ENCODE data around the gene MMEL1.
"Not testable (repeated sequence)": the region's sequence is repeated elsewhere in the genome, so short reads cannot be mapped to it uniquely, and the experiment has no call there.

The MMEL1 gene, protein sequence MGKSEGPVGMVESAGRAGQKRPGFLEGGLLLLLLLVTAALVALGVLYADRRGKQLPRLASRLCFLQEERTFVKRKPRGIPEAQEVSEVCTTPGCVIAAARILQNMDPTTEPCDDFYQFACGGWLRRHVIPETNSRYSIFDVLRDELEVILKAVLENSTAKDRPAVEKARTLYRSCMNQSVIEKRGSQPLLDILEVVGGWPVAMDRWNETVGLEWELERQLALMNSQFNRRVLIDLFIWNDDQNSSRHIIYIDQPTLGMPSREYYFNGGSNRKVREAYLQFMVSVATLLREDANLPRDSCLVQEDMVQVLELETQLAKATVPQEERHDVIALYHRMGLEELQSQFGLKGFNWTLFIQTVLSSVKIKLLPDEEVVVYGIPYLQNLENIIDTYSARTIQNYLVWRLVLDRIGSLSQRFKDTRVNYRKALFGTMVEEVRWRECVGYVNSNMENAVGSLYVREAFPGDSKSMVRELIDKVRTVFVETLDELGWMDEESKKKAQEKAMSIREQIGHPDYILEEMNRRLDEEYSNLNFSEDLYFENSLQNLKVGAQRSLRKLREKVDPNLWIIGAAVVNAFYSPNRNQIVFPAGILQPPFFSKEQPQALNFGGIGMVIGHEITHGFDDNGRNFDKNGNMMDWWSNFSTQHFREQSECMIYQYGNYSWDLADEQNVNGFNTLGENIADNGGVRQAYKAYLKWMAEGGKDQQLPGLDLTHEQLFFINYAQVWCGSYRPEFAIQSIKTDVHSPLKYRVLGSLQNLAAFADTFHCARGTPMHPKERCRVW

DNA sequence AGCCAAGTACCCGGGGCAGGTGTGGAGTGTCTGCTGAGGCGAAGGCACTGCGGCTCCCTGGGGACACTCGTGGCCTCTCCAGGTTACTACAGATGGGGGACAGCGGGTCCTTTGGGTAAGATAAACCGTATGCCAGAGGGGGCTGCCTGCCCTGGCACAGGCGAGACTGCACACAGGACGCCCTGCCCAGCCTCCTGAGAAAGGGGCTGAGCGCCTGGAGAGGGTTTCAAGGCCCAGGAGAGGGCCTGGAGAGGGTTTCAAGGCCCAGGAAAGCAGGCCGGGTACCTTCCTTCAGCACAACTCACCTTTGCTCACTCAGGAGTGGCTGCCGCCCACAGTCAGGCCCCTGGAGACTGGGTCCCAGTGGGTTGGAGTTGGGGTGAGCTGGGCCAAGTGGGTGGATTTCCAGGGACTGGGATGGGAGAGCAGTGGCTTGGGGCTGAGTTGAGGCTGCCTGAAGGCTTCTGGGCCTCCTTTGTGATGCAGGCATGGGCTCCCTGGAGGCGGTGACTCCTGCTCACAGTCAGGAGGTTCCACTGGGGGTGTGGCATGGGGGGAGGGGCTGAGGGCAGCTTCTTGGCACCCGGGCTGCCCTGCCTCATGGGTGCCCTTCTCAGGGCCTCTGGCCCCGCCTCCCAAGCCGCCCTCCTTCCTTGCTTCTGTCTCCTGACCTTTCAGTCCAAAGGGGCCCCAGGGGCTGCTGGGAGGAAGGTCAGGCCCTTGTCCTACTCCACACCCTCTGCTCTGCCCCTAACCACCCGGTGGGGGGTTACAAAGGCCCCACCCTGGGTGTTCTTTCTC is at the start of gene MMEL1:
Gene MMEL1 (minus strand): TSS at position 456 of the 801 bp plus-strand sequence. CDS start 3,532 bp downstream, outside the sequence.
- H3K36me3 ChIP-seq = no peaks in the 10 kb centered on the region
- peaks cover 13% of the 10 kb centered on the region for H3K9me3 ChIP-seq
- TF ChIP-seq, protein P1, sequence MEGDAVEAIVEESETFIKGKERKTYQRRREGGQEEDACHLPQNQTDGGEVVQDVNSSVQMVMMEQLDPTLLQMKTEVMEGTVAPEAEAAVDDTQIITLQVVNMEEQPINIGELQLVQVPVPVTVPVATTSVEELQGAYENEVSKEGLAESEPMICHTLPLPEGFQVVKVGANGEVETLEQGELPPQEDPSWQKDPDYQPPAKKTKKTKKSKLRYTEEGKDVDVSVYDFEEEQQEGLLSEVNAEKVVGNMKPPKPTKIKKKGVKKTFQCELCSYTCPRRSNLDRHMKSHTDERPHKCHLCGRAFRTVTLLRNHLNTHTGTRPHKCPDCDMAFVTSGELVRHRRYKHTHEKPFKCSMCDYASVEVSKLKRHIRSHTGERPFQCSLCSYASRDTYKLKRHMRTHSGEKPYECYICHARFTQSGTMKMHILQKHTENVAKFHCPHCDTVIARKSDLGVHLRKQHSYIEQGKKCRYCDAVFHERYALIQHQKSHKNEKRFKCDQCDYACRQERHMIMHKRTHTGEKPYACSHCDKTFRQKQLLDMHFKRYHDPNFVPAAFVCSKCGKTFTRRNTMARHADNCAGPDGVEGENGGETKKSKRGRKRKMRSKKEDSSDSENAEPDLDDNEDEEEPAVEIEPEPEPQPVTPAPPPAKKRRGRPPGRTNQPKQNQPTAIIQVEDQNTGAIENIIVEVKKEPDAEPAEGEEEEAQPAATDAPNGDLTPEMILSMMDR (IDR thresholded peaks at IDR 0.05) = no peak
- no peak within 1 kb of the TSS for H3K4me3 ChIP-seq (ENCODE audit: low read depth in 1 of 2, low read length in 1 of 2)
- no peak within 1 kb of the TSS for H3K27ac ChIP-seq
- no peaks in the 10 kb centered on the region for H3K4me1 ChIP-seq (ENCODE audit: control insufficient read depth in 1 of 2, insufficient read depth in 1 of 2, low read depth in 1 of 2, low read length in 1 of 2)
- peaks cover 49% of the 10 kb centered on the region for H3K27me3 ChIP-seq

DNA sequence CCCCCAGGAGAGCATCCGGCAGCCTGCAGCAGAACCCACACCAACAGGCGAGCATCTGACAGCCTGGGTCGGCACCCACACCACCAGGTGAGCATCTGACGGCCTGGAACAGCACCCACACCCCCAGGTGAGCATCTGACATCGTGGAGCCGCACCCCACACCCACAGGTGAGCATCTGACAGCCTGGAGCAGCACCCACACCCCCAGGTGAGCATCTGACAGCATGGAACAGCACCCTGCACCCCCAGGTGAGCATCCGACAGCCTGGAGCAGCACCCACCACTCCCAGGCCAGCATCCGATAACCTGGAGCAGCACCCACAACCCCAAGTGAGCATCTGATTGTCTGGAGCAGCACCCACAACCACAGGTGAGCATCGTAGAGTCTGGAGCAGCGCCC is 43.9 kb upstream of the MMEL1 start:
- H3K27me3 ChIP-seq; H3K27ac ChIP-seq; H3K36me3 ChIP-seq; H3K4me1 ChIP-seq (ENCODE audit: control insufficient read depth in 1 of 2, insufficient read depth in 1 of 2, low read depth in 1 of 2, low read length in 1 of 2); H3K4me3 ChIP-seq (ENCODE audit: low read depth in 1 of 2, low read length in 1 of 2); H3K9me3 ChIP-seq: not testable (repeated sequence)

DNA sequence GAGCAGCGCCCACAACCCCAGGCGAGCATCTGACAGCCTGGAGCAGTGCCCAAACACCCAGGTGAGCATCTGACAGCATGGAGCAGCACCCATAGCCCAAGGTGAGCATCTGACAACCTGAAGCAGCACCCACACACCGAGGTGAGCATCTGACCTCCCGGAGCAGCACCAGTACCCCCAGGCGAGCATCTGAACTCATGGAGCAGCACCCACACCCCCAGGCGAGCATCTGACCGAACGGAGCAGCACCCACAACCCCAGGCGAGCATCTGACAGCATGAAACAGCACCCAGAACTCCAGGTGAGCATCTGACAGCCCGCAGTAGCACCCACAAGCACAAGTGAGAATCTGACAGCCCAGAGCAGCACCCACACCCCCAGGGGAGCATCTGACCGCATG is 38.8 kb upstream of the MMEL1 start:
- H3K27ac ChIP-seq; H3K9me3 ChIP-seq; H3K4me1 ChIP-seq (ENCODE audit: control insufficient read depth in 1 of 2, insufficient read depth in 1 of 2, low read depth in 1 of 2, low read length in 1 of 2); H3K4me3 ChIP-seq (ENCODE audit: low read depth in 1 of 2, low read length in 1 of 2); H3K27me3 ChIP-seq; H3K36me3 ChIP-seq: not testable (repeated sequence)

DNA sequence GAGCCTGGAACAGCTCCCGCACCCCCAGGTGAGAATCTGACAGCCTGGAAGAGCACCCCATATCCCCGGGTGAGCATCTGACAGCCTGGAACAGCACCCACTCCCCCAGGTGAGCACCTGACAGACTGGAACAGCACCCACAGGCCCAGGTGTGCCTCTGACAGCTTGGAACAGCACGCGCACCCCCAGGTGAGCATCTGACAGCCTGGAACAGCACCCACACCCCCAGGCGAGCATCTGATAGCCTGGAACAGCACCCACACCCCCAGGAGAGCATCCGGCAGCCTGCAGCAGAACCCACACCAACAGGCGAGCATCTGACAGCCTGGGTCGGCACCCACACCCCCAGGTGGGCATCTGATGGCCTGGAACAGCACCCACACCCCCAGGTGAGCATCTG is 27.0 kb upstream of the MMEL1 start:
- H3K4me1 ChIP-seq (ENCODE audit: control insufficient read depth in 1 of 2, insufficient read depth in 1 of 2, low read depth in 1 of 2, low read length in 1 of 2); H3K4me3 ChIP-seq (ENCODE audit: low read depth in 1 of 2, low read length in 1 of 2); H3K9me3 ChIP-seq; H3K36me3 ChIP-seq; H3K27ac ChIP-seq; H3K27me3 ChIP-seq: not testable (repeated sequence)

DNA sequence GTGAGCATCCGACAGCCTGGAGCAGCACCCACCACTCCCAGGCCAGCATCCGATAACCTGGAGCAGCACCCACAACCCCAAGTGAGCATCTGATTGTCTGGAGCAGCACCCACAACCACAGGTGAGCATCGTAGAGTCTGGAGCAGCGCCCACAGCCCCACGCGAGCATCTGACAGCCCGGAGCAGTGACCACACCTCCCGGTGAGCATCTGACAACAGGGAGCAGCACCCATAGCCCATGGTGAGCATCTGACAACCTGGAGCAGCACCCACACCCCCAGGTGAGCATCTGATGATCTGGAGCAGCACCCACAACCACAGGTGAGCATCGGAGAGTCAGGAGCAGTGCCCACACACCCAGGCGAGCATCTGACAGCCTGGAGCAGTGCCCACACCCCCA is 25.1 kb upstream of the MMEL1 start:
- H3K36me3 ChIP-seq; H3K9me3 ChIP-seq; H3K4me3 ChIP-seq (ENCODE audit: low read depth in 1 of 2, low read length in 1 of 2); H3K27ac ChIP-seq; H3K4me1 ChIP-seq (ENCODE audit: control insufficient read depth in 1 of 2, insufficient read depth in 1 of 2, low read depth in 1 of 2, low read length in 1 of 2): not testable (repeated sequence)
- peaks cover 14% of the 10 kb centered on the region for H3K27me3 ChIP-seq

DNA sequence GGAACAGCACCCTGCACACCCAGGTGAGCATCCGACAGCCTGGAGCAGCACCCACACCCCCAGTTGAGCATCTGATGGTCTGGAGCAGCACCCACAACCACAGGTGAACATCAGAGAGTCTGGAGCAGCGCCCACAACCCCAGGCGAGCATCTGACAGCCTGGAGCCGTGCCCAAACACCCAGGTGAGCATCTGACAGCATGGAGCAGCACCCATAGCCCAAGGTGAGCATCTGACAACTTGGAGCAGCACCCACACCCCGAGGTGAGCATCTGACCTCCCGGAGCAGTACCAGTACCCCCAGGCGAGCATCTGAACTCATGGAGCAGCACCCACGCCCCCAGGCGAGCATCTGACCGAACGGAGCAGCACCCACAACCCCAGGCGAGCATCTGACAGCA is 24.3 kb upstream of the MMEL1 start:
- H3K4me3 ChIP-seq (ENCODE audit: low read depth in 1 of 2, low read length in 1 of 2) = not testable (repeated sequence)

DNA sequence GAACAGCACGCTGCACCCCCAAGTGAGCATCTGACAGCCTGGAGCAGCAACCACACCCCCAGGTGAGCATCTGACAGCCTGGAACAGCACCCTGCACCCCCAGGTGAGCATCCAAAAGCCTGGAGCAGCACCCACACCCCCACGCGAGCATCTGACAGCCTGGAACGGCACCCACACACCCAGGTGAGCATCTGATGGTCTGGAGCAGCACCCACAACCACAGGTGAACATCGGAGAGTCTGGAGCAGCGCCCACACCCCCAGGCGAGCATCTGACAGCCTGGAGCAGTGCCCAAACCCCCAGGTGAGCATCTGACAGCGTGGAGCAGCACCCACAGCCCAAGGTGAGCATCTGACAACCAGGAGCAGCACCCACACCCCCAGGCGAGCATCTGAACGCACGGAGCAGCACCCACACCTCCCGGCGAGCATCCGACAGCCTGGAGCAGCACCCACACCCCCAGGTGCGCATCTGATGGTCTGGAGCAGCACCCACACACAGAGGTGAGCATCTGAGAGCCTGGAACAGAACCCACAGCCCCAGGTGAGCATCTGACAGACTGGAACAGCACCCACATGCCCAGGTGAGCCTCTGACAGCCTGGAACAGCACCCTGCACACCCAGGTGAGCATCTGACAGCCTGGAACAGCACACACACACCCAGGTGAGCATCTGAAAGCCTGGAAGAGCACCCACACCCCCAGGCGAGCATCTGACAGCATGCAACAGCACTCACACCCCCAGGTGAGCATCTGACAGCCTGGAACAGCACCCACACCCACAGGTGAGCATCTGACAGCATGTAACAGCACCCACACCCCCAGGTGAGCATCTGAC is 23.0 kb upstream of the MMEL1 start:
- H3K27me3 ChIP-seq = peaks cover 26% of the 10 kb centered on the region
- not testable (repeated sequence) for H3K27ac ChIP-seq; H3K4me1 ChIP-seq (ENCODE audit: control insufficient read depth in 1 of 2, insufficient read depth in 1 of 2, low read depth in 1 of 2, low read length in 1 of 2); H3K36me3 ChIP-seq; H3K4me3 ChIP-seq (ENCODE audit: low read depth in 1 of 2, low read length in 1 of 2); H3K9me3 ChIP-seq

More for the DNA sequence above, 24.3 kb upstream of the MMEL1 start:
- H3K9me3 ChIP-seq; H3K36me3 ChIP-seq; H3K4me1 ChIP-seq (ENCODE audit: control insufficient read depth in 1 of 2, insufficient read depth in 1 of 2, low read depth in 1 of 2, low read length in 1 of 2); H3K27ac ChIP-seq: not testable (repeated sequence)
- peaks cover 16% of the 10 kb centered on the region for H3K27me3 ChIP-seq

DNA sequence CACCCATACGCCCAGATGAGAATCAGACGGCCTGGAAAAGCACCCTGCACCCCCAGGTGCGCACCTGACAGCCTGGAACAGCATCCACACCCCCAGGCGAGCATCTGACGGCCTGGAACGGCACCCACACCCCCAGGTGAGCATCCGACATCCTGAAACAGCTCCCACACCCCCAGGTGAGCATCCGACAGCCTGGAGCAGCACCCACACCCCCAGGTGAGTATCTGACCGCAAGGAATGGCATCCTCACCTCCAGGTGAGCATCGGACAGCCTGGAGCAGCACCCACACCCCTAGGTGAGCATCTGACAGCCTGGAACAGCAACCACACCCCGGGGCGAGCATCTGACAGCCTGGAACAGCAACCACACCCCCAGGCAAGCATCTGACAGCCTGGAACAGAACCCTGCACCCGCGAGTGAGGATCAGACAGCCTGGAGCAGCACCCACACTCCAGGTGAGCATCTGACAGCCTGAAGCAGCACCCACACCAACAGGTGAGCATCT is 21.7 kb upstream of the MMEL1 start:
- H3K9me3 ChIP-seq; H3K4me3 ChIP-seq (ENCODE audit: low read depth in 1 of 2, low read length in 1 of 2); H3K27ac ChIP-seq; H3K4me1 ChIP-seq (ENCODE audit: control insufficient read depth in 1 of 2, insufficient read depth in 1 of 2, low read depth in 1 of 2, low read length in 1 of 2); H3K36me3 ChIP-seq: not testable (repeated sequence)
- peaks cover 28% of the 10 kb centered on the region for H3K27me3 ChIP-seq

DNA sequence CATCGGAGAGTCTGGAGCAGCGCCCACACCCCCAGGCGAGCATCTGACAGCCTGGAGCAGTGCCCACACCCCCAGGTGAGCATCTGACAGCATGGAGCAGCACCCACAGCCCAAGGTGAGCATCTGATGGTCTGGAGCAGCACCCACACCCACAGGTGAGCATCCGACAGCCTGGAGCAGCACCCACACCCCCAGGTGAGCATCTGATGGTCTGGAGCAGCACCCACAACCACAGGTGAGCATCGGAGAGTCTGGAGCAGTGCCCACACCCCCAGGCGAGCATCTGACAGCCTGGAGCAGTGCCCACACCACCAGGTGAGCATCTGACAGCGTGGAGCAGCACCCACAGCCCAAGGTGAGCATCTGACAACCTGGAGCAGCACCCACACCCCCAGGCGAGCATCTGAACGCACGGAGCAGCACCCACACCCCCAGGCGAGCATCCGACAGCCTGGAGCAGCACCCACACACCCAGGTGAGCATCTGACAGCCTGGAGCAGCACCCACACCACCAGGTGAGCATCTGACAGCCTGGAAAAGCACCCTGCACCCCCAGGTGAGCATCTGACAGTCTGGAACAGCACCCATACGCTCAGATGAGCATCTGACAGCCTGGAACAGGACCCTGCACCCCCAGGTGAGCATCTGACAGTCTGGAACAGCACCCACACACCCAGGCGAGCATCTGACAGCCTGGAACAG is 21.1 kb upstream of the MMEL1 start:
- not testable (repeated sequence) for H3K9me3 ChIP-seq; H3K4me3 ChIP-seq (ENCODE audit: low read depth in 1 of 2, low read length in 1 of 2); H3K4me1 ChIP-seq (ENCODE audit: control insufficient read depth in 1 of 2, insufficient read depth in 1 of 2, low read depth in 1 of 2, low read length in 1 of 2); H3K27ac ChIP-seq; H3K36me3 ChIP-seq
- peaks cover 28% of the 10 kb centered on the region for H3K27me3 ChIP-seq

DNA sequence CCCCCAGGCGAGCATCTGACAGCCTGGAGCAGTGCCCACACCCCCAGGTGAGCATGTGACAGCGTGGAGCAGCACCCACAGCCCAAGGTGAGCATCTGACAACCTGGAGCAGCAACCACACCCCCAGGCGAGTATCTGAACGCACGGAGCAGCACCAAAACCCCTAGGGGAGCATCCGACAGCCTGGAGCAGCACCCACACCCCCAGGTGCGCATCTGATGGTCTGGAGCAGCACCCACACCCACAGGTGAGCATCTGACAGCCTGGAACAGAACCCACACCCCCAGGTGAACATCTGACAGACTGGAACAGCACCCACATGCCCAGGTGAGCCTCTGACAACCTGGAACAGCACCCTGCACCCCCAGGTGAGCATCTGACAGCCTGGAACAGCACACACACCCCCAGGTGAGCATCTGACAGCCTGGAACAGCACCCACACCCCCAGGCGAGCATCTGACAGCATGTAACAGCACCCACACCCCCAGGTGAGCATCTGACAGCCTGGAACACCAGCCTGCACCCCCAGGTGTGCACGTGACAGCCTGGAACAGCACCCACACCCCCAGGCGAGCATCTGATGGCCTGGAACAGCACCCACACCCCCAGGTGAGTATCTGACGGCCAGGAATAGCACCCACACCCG is 20.2 kb upstream of the MMEL1 start:
- not testable (repeated sequence) for H3K27ac ChIP-seq; H3K36me3 ChIP-seq; H3K4me1 ChIP-seq (ENCODE audit: control insufficient read depth in 1 of 2, insufficient read depth in 1 of 2, low read depth in 1 of 2, low read length in 1 of 2); H3K4me3 ChIP-seq (ENCODE audit: low read depth in 1 of 2, low read length in 1 of 2); H3K9me3 ChIP-seq
- H3K27me3 ChIP-seq = peaks cover 28% of the 10 kb centered on the region

All from neutrophil (primary cell).